Osteocyte (in vitro differentiated cells): ENCODE measurements around the gene REC114. TPM values are rescaled to one million over a fixed set of nuclear protein-coding genes. Genes with fewer than 3 reads are reported as not detected.

Experiments
- DNase-seq: peaks from one replicate; pipeline ENCODE4 v3.0.0; 2021; ENCODE audit warnings: mixed read lengths; ENCODE audit not compliant: unreplicated experiment; ENCODE audit errors: extremely low spot score
- H3K27ac Mint-ChIP-seq: one replicate; pipeline ENCODE4 v1.8.0; 2021; ENCODE audit warnings: mild to moderate bottlenecking, mixed read lengths; ENCODE audit not compliant: unreplicated experiment
- H3K27me3 Mint-ChIP-seq: one replicate; pipeline ENCODE4 v1.8.0; 2021; ENCODE audit warnings: mixed read lengths; ENCODE audit not compliant: unreplicated experiment
- H3K36me3 Mint-ChIP-seq: one replicate; pipeline ENCODE4 v1.8.0; 2021; ENCODE audit warnings: mixed read lengths; ENCODE audit not compliant: unreplicated experiment
- H3K4me1 Mint-ChIP-seq: one replicate; pipeline ENCODE4 v1.8.0; 2021; ENCODE audit warnings: mixed read lengths; ENCODE audit not compliant: unreplicated experiment
- H3K4me3 Mint-ChIP-seq: one replicate; pipeline ENCODE4 v1.8.0; 2021; ENCODE audit warnings: mild to moderate bottlenecking, moderate library complexity, mixed read lengths; ENCODE audit not compliant: unreplicated experiment
- H3K9me3 Mint-ChIP-seq: one replicate; pipeline ENCODE4 v1.8.0; 2021; ENCODE audit warnings: mixed read lengths; ENCODE audit not compliant: unreplicated experiment
- CTCF ChIP-seq: fragments of 200-600 bp; sonication (generic); IDR thresholded peaks from 2 replicates; pipeline ENCODE4 v1.5.0; 2021; ENCODE audit warnings: antibody characterized with exemption, mild to moderate bottlenecking, moderate library complexity
- long read RNA-seq: library from polyadenylated mRNA; unstranded; transcript quantifications from one replicate; pipeline ENCODE4 v2.0.0, GENCODE V29; 2021
- total RNA-seq: library from RNA; stranded (reverse); gene quantifications from 2 replicates; pipeline ENCODE4 v1.2.1, GENCODE V29; 2021

Gene REC114
- not detected in 2 replicates for total RNA-seq
- long read RNA-seq, result 0 reads

- no peak within 1 kb of the TSS for H3K4me3 Mint-ChIP-seq
- H3K36me3 Mint-ChIP-seq, result no peaks in the 10 kb centered on the region
- H3K27me3 Mint-ChIP-seq, result peaks cover 30% of the 10 kb centered on the region
- no peak for DNase-seq
- no peaks in the 10 kb centered on the region for H3K9me3 Mint-ChIP-seq
- TF ChIP-seq CTCF, result no peak
- H3K4me1 Mint-ChIP-seq, result no peaks in the 10 kb centered on the region
- no peak within 1 kb of the TSS for H3K27ac Mint-ChIP-seq
Measured at GRCh38 chr15:73442968-73443367, at the start of gene REC114. Gene REC114 (plus strand): TSS chr15:73443164. CDS start chr15:73443186, 22 bp downstream.

- no peak for TF ChIP-seq CTCF
- H3K4me1 Mint-ChIP-seq, result no peaks in the 10 kb centered on the region
Measured at GRCh38 chr15:73393336-73393735, 49.6 kb upstream of the REC114 start.

GRCh38 chr15:73394782-73395181 is 48.2 kb upstream of the REC114 start:
- no peak for TF ChIP-seq CTCF
- DNase-seq, result no peak
- Mint-ChIP-seq H3K4me3 (no peak overlapping the region), H3K27me3 (peaks cover 10% of the 10 kb centered on the region), H3K4me1 (no peaks in the 10 kb centered on the region), H3K27ac (no peak overlapping the region), H3K36me3 (no peaks in the 10 kb centered on the region), H3K9me3 (no peaks in the 10 kb centered on the region)

More at GRCh38 chr15:73393336-73393735, 49.6 kb upstream of the REC114 start:
- no peaks in the 10 kb centered on the region for H3K9me3 Mint-ChIP-seq
- H3K27ac Mint-ChIP-seq, result no peak overlapping the region
- no peak for DNase-seq
- no peaks in the 10 kb centered on the region for H3K36me3 Mint-ChIP-seq
- peaks cover 8% of the 10 kb centered on the region for H3K27me3 Mint-ChIP-seq
- no peak overlapping the region for H3K4me3 Mint-ChIP-seq

- Mint-ChIP-seq H3K36me3 (no peaks in the 10 kb centered on the region), H3K9me3 (no peaks in the 10 kb centered on the region), H3K27me3 (peaks cover 10% of the 10 kb centered on the region), H3K27ac (no peak overlapping the region), H3K4me1 (no peaks in the 10 kb centered on the region), H3K4me3 (no peak overlapping the region)
- no peak for DNase-seq
- no peak for TF ChIP-seq CTCF
Measured at GRCh38 chr15:73395671-73396070, 47.3 kb upstream of the REC114 start.

- no peak for DNase-seq
- no peak for TF ChIP-seq CTCF
- Mint-ChIP-seq H3K36me3 (no peaks in the 10 kb centered on the region), H3K27me3 (peaks cover 6% of the 10 kb centered on the region), H3K9me3 (no peaks in the 10 kb centered on the region), H3K4me1 (no peaks in the 10 kb centered on the region), H3K27ac (no peak overlapping the region), H3K4me3 (no peak overlapping the region)
Measured at GRCh38 chr15:73397461-73397860, 45.5 kb upstream of the REC114 start.
